ENCODE results near the gene TBRG4. TPM values are rescaled to one million over a fixed set of nuclear protein-coding genes. Genes with fewer than 3 reads are reported as not detected.

Gene TBRG4
- total and polyA plus RNA-seq, 2 donors (not counting 3 experiments of a cell fraction or from before 2014, with no cell fraction given), result 43.7 to 56.7 TPM

- H3K4me2 ChIP-seq (ENCODE audit: insufficient read depth, low read length), result no peak overlapping the region
- intact Hi-C loops (cut with micrococcal nuclease), result no loop called here
- H2AFZ ChIP-seq (ENCODE audit: low read depth, low read length), result no peak overlapping the region
- no peaks in the 10 kb centered on the region for H4K20me1 ChIP-seq (replicated peaks; ENCODE audit: control insufficient read depth, extremely low read depth, insufficient read depth, low read length)
- no peaks in the 10 kb centered on the region for H3K79me2 ChIP-seq (ENCODE audit: control insufficient read depth, insufficient read depth, low read length)
- no peaks in the 10 kb centered on the region for H3K36me3 ChIP-seq (ENCODE audit: control insufficient read depth in 2 of 2, extremely low read depth in 1 of 2, insufficient read depth in 2 of 2, low read length in 2 of 2)
- H3K27ac ChIP-seq (ENCODE audit: insufficient read depth, low read depth, low read length), result no peak overlapping the region
- no peak for DNase-seq (ENCODE audit: low read depth, low spot score)
- no peaks in the 10 kb centered on the region for H3K4me1 ChIP-seq (ENCODE audit: control insufficient read depth, extremely low read depth, insufficient read depth, low read length)
- H3K4me3 ChIP-seq (replicated peaks in 1 of 3; ENCODE audit: insufficient read depth in 1 of 3, low read depth in 1 of 3, low read length in 3 of 3), result no peak overlapping the region
- TF ChIP-seq EZH2 (IDR thresholded peaks at IDR 0.05; ENCODE audit: borderline replicate concordance, low read depth, low read length, severe bottlenecking) (no peak), CTCF (IDR thresholded peaks at IDR 0.05; ENCODE audit: extremely low read depth in 1 of 2, insufficient read depth in 1 of 2, low read depth in 1 of 2, low read length in 2 of 2) (no peak), POLR2A (IDR thresholded peaks at IDR 0.05; ENCODE audit: low read depth, low read length) (no peak), FOS (IDR thresholded peaks at IDR 0.05; ENCODE audit: borderline replicate concordance, insufficient read depth, low read length) (no peak), GATA2 (IDR thresholded peaks at IDR 0.05; ENCODE audit: insufficient read depth, insufficient read length, low read depth, low read length) (no peak), JUN (IDR thresholded peaks at IDR 0.05; ENCODE audit: borderline replicate concordance, insufficient read depth, insufficient read length, low read depth) (no peak), POLR2AphosphoS5 (IDR thresholded peaks at IDR 0.05; ENCODE audit: insufficient read depth, low read depth, low read length) (no peak), MYC (IDR thresholded peaks at IDR 0.05; ENCODE audit: low read depth, low read length) (no peak)
- TF ChIP-seq, protein P1, sequence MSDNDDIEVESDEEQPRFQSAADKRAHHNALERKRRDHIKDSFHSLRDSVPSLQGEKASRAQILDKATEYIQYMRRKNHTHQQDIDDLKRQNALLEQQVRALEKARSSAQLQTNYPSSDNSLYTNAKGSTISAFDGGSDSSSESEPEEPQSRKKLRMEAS (IDR thresholded peaks at IDR 0.05; ENCODE audit: insufficient read depth, insufficient read length), result no peak
- H3K9me1 ChIP-seq (replicated peaks; ENCODE audit: control insufficient read depth, extremely low read depth, insufficient read depth, low read length), result no peaks in the 10 kb centered on the region
- CTCF ChIA-PET, result interaction anchor here (1.4 kb wide), 1 partner anchor 146 kb away, joined by 5 read pairs; no protein-coding TSS in a partner anchor
- peaks cover 14 to 17% of the 10 kb centered on the region in 2 experiments for H3K27me3 ChIP-seq (ENCODE audit: control insufficient read depth in 2 of 2, insufficient read depth in 2 of 2, low read length in 2 of 2)
- POLR2A ChIA-PET, result no interaction called here
- no peak for FAIRE-seq
- no peaks in the 10 kb centered on the region for H3K9me3 ChIP-seq (replicated peaks; ENCODE audit: control insufficient read depth, insufficient read depth, low read length)
- no peak overlapping the region for H3K9ac ChIP-seq (replicated peaks; ENCODE audit: extremely low read depth, insufficient read depth, low read length)
- no TSS peak for BruUV-seq (replicated peaks)
- dilution Hi-C loops (cut with MboI; ENCODE audit: extremely low pct_ligation_motif_present, low sequenced_read_pairs), result no loop called here
Observed at GRCh38 chr7:45119550-45119949, 8.1 kb upstream of the TBRG4 start.
